Inflammatory macrophage (primary cell): ENCODE measurements around the gene DYNLT5.
"Not testable (repeated sequence)": the region's sequence is repeated elsewhere in the genome, so short reads cannot be mapped to it uniquely, and the experiment has no call there.

Source experiments
- DNase-seq, 2 donors: peaks; one replicate each; pipeline ENCODE4 v3.0.0-alpha.2; 2020 to 2022

Gene DYNLT5

GRCh38 chr1:66751160-66751559 is 1.1 kb upstream of the DYNLT5 start:
- no peak for DNase-seq

- no peak for DNase-seq
Measured at GRCh38 chr1:66752671-66753371, 562 bp downstream of the DYNLT5 start.

- DNase-seq: no peak
Measured at GRCh38 chr1:66757722-66758240, 5.5 kb downstream of the DYNLT5 start.

- peak; percentile 26 to 31 for DNase-seq
Measured at GRCh38 chr1:66758241-66758755, 6.0 kb downstream of the DYNLT5 start.

- DNase-seq: no peak
Measured at GRCh38 chr1:66760506-66760905, 8.2 kb downstream of the DYNLT5 start.

GRCh38 chr1:66761221-66761620 is 9.0 kb downstream of the DYNLT5 start:
- peak; percentile 70 to 75 for DNase-seq

GRCh38 chr1:66764994-66765578 is 12.8 kb downstream of the DYNLT5 start:
- peak; percentile 57 to 61 for DNase-seq

GRCh38 chr1:66767626-66768025 is 15.4 kb downstream of the DYNLT5 start:
- DNase-seq: peak; percentile 25 to 37

- DNase-seq: no peak
Measured at GRCh38 chr1:66768965-66769364, 16.7 kb downstream of the DYNLT5 start.

- no peak for DNase-seq
Measured at GRCh38 chr1:66769512-66770229, 17.4 kb downstream of the DYNLT5 start.

- DNase-seq: no peak
Measured at GRCh38 chr1:66770240-66770639, 18.0 kb downstream of the DYNLT5 start.

- no peak for DNase-seq
Measured at GRCh38 chr1:66770694-66771093, 18.4 kb downstream of the DYNLT5 start.

- no peak for DNase-seq
Measured at GRCh38 chr1:66773227-66773626, 21.0 kb downstream of the DYNLT5 start.

GRCh38 chr1:66774438-66774837 is 22.2 kb downstream of the DYNLT5 start:
- DNase-seq: peak in 1 of 2 donors; percentile 7

- DNase-seq: no peak
Measured at GRCh38 chr1:66775646-66776045, 23.4 kb downstream of the DYNLT5 start.

GRCh38 chr1:66777831-66778230 is 25.6 kb downstream of the DYNLT5 start:
- no peak for DNase-seq

GRCh38 chr1:66778266-66778665 is 26.0 kb downstream of the DYNLT5 start:
- no peak for DNase-seq

GRCh38 chr1:66778969-66779368 is 26.7 kb downstream of the DYNLT5 start:
- no peak for DNase-seq

GRCh38 chr1:66779475-66780078 is 27.3 kb downstream of the DYNLT5 start:
- DNase-seq: no peak

GRCh38 chr1:66785800-66786199 is 33.5 kb downstream of the DYNLT5 start:
- not testable (repeated sequence) for DNase-seq

GRCh38 chr1:66787641-66788040 is 35.4 kb downstream of the DYNLT5 start:
- DNase-seq: no peak

- peak; percentile 44 to 77 for DNase-seq
Measured at GRCh38 chr1:66788231-66788939, 36.1 kb downstream of the DYNLT5 start.
